Adrenal gland (tissue), 19 donors: ENCODE results near the gene RGS7. TPM values are rescaled to one million over a fixed set of nuclear protein-coding genes. Genes with fewer than 3 reads are reported as not detected.

Experiments
- DNase-seq, 7 donors: peaks; one replicate each; pipeline ENCODE4 v3.0.0-alpha.2; 2019 to 2020
- H3K27ac ChIP-seq, 5 donors: fragments of 200-600 bp; sonication (generic) in 4 of 5; 1 replicate in 3 of 5; 2 replicates in 2 of 5; pipeline versions ENCODE4 v1.5.1 to v1.8.0; 2016 to 2020; ENCODE audit warnings: mild to moderate bottlenecking in 1 of 5
- H3K27me3 ChIP-seq: fragments of 200-600 bp; 2 replicates; pipeline ENCODE4 v1.8.0; 2021
- H3K36me3 ChIP-seq, 2 donors: fragments of 200-600 bp; replicated peaks in 1 of 2; 1 replicate in 1 of 2; 2 replicates in 1 of 2; pipeline versions ENCODE4 v1.5.1 to v1.8.0; 2018 to 2022
- H3K4me1 ChIP-seq, 2 donors: fragments of 200-600 bp; replicated peaks in 1 of 2; 1 replicate in 1 of 2; 2 replicates in 1 of 2; pipeline versions ENCODE4 v1.5.1 to v1.8.0; 2018 to 2021
- H3K4me3 ChIP-seq, 4 donors: fragments of 200-600 bp; sonication (generic) in 3 of 4; one replicate each; pipeline ENCODE4 v1.5.1; 2016 to 2018
- H3K9me3 ChIP-seq, 3 donors: fragments of 200-600 bp; sonication (generic) in 1 of 3; replicated peaks in 1 of 3; 1 replicate in 2 of 3; 2 replicates in 1 of 3; pipeline versions ENCODE4 v1.5.1 to v1.8.0; 2016 to 2021
- CTCF ChIP-seq, 6 experiments: fragments of 450-650 bp in 4 of 6; fragments of 200-600 bp in 2 of 6; sonication (generic) in 1 of 6; IDR thresholded peaks; 1 replicate in 5 of 6; 2 replicates in 1 of 6; pipeline versions ENCODE4 v1.5.1 to v1.8.0; 2016 to 2021; ENCODE audit warnings: antibody characterized with exemption in 6 of 6, mild to moderate bottlenecking in 2 of 6, moderate library complexity in 1 of 6
- POLR2A ChIP-seq, 2 donors: fragments of 450-650 bp; IDR thresholded peaks; one replicate each; pipeline ENCODE4 v1.6.1; 2017; ENCODE audit warnings: antibody characterized with exemption in 2 of 2, mild to moderate bottlenecking in 2 of 2, moderate library complexity in 1 of 2
- WGBS, 4 donors: extraction: QIAGEN DNeasy Blood & Tissue Kit in 2 of 4; methylation state at CpG; one replicate each; pipeline versions ENCODE4 v1.1.5 to v1.1.7; 2013 to 2017; 5-methylcytosine and 5-hydroxymethylcytosine counted together
- intact Hi-C, 2 donors: fragments of 100-400 bp; cut with DNase I; formaldehyde crosslinking; loops; one replicate each; pipeline versions ENCODE4 v1.14.1 to v1.15.0; 2022 to 2023
- long read RNA-seq, 10 donors: library from polyadenylated mRNA in 3 of 10; unstranded in 2 of 10; stranded (forward) in 1 of 10; transcript quantifications; one replicate each; pipeline ENCODE4 v2.0.0 and lab custom pipeline, GENCODE V29; 2021 to 2026
- polyA plus RNA-seq, 3 donors: library from polyadenylated mRNA; stranded (reverse); fragments of 200-250 nt in 2 of 3; fragments of 350-450 nt in 1 of 3; fragmentation: Illumina TruSeq in 1 of 3; extraction: RNeasy Lipid Tissue Mini Kit (QIAGEN cat#74804) in 1 of 3; gene quantifications; one replicate each; pipeline ENCODE4 v1.2.3, GENCODE V29; 2013 to 2014
- total RNA-seq, 9 donors: library from RNA; depleted of rRNA in 4 of 9; stranded (reverse); fragments of >200 nt in 4 of 9; fragments of 120-200 nt in 1 of 9; fragmentation: NEBNext Ultra II Directional in 1 of 9; extraction: Animal tissue kit (Norgen Biotek cat#: 25700) in 1 of 9; gene quantifications; one replicate each; pipeline versions ENCODE4 v1.1.0 to v1.2.4, GENCODE V29; 2013 to 2023
- donor health status: healthy with polysubstance abuse.
- donor health status: Bipolar disorder and iron deficiency.
- donor health status: DM: yes; HTN: yes; CAD: no.
- donor health status: DM: no; HTN: no; CAD: no.
- donor health status: DM: no; HTN: no; CAD: no.
- donor health status: DM: yes; HTN: yes; CAD: no.

Gene RGS7
- 1 to 10 TPM; 1.1 to 6.1 (median 2.6) TPM for total RNA-seq
- polyA plus RNA-seq: 1 to 10 TPM; 2.5 to 5.6 (median 3.4) TPM
- long read RNA-seq, donor 1: 0 reads
- long read RNA-seq, donor 2: 0 reads
- long read RNA-seq, donor 3: 0 reads
- long read RNA-seq, donor 4, partial matches to known transcripts: 0 of 1 reads
- long read RNA-seq, donor 4, other reads (novel, unspliced or antisense): 1 of 1 reads
- long read RNA-seq, donor 5: 0 reads
- long read RNA-seq, donor 6, partial matches to known transcripts: 0 of 1 reads
- long read RNA-seq, donor 6, other reads (novel, unspliced or antisense): 1 of 1 reads
- long read RNA-seq, donor 7: 0 reads
- long read RNA-seq, donor 8: 0 reads
- long read RNA-seq, donor 9: 0 reads
- long read RNA-seq, donor 10: 0 reads

GRCh38 chr1:241356519-241357365 is at the start of gene RGS7:
RGS7 (minus strand) TSS chr1:241357205.
- no peaks in the 10 kb centered on the region for H3K4me1 ChIP-seq
- H3K27me3 ChIP-seq: no peaks in the 10 kb centered on the region
- H3K4me3 ChIP-seq: peak within 1 kb of the TSS in 2 of 4 donors; percentile 60 to 62
- intact Hi-C loops: no loop called here
- H3K36me3 ChIP-seq: no peaks in the 10 kb centered on the region
- TF ChIP-seq CTCF (IDR thresholded peaks at IDR 0.05): no peak
- TF ChIP-seq POLR2A (IDR thresholded peaks at IDR 0.05): peak in 1 of 2 donors; percentile 48
- no peaks in the 10 kb centered on the region for H3K9me3 ChIP-seq
- WGBS, 4 donors: 0 to 4% (median 1%) methylated on average over 4 to 105 of the region's 105 CpGs
- DNase-seq: peak; percentile 62 to 82 (median 74)
- peak within 1 kb of the TSS in 3 of 5 donors; percentile 65 to 73 (median 73) for H3K27ac ChIP-seq

- H3K9me3 ChIP-seq: no peaks in the 10 kb centered on the region
- no peaks in the 10 kb centered on the region for H3K27me3 ChIP-seq
- no peak for DNase-seq
- H3K27ac ChIP-seq: no peak overlapping the region
- TF ChIP-seq POLR2A (IDR thresholded peaks at IDR 0.05) (no peak), CTCF (IDR thresholded peaks at IDR 0.05) (no peak)
- 81 to 96% (median 91%) methylated on average over 3 of the region's 3 CpGs for WGBS, 4 donors
- no peak overlapping the region for H3K4me3 ChIP-seq
- H3K4me1 ChIP-seq: no peaks in the 10 kb centered on the region
- intact Hi-C loops: loop anchor here in 1 of 2 donors (10.0 kb wide), 1 partner anchor 442 kb away; no protein-coding TSS in a partner anchor
- H3K36me3 ChIP-seq: no peaks in the 10 kb centered on the region
Observed at GRCh38 chr1:241406421-241406820, 49.4 kb upstream of the RGS7 start.

- intact Hi-C loops: loop anchor here in 1 of 2 donors (10.0 kb wide), 1 partner anchor 436 kb away; no protein-coding TSS in a partner anchor
- Histone ChIP-seq H3K4me1 (no peaks in the 10 kb centered on the region), H3K27me3 (no peaks in the 10 kb centered on the region), H3K36me3 (no peaks in the 10 kb centered on the region), H3K27ac (no peak overlapping the region), H3K9me3 (no peaks in the 10 kb centered on the region), H3K4me3 (no peak overlapping the region)
- 77 to 92% (median 84%) methylated on average over 6 of the region's 6 CpGs for WGBS, 4 donors
- no peak for DNase-seq
- no peak for TF ChIP-seq CTCF (IDR thresholded peaks at IDR 0.05)
- no peak for TF ChIP-seq POLR2A (IDR thresholded peaks at IDR 0.05)
Observed at GRCh38 chr1:241401156-241401555, 44.2 kb upstream of the RGS7 start.
